Measurements from ENCODE around the gene PRELP. TPM values are rescaled to one million over a fixed set of nuclear protein-coding genes. Genes with fewer than 3 reads are reported as not detected.
"Not testable (repeated sequence)": the region's sequence is repeated elsewhere in the genome, so short reads cannot be mapped to it uniquely, and the experiment has no call there.

The PRELP gene
- polyA plus RNA-seq, 3 donors, result 2.6 to 4.4 (median 3.3) TPM

GRCh38 chr1:203516906-203517305 is 41.3 kb downstream of the PRELP start:
- DNase-seq (ENCODE audit: extremely low read depth in 1 of 11, low read depth in 9 of 11, low spot score in 4 of 11), result no peak

GRCh38 chr1:203517426-203518110 is 42.0 kb downstream of the PRELP start:
- no peak for DNase-seq (ENCODE audit: extremely low read depth in 1 of 11, low read depth in 9 of 11, low spot score in 4 of 11)

- DNase-seq (ENCODE audit: extremely low read depth in 1 of 11, low read depth in 9 of 11, low spot score in 4 of 11), result not testable (repeated sequence)
Measured at GRCh38 chr1:203518139-203518538, 42.5 kb downstream of the PRELP start.

GRCh38 chr1:203518541-203518940 is 42.9 kb downstream of the PRELP start:
- DNase-seq (ENCODE audit: extremely low read depth in 1 of 11, low read depth in 9 of 11, low spot score in 4 of 11), result no peak

- no peak for DNase-seq (ENCODE audit: extremely low read depth in 1 of 11, low read depth in 9 of 11, low spot score in 4 of 11)
Measured at GRCh38 chr1:203519053-203519840, 43.6 kb downstream of the PRELP start.

- no peak for DNase-seq (ENCODE audit: extremely low read depth in 1 of 11, low read depth in 9 of 11, low spot score in 4 of 11)
Measured at GRCh38 chr1:203519896-203520295, 44.3 kb downstream of the PRELP start.

GRCh38 chr1:203520315-203520714 is 44.7 kb downstream of the PRELP start:
- no peak for DNase-seq (ENCODE audit: extremely low read depth in 1 of 11, low read depth in 9 of 11, low spot score in 4 of 11)

- no peak for DNase-seq (ENCODE audit: extremely low read depth in 1 of 11, low read depth in 9 of 11, low spot score in 4 of 11)
Measured at GRCh38 chr1:203521074-203521794, 45.6 kb downstream of the PRELP start.

- no peak for DNase-seq (ENCODE audit: extremely low read depth in 1 of 11, low read depth in 9 of 11, low spot score in 4 of 11)
Measured at GRCh38 chr1:203521812-203522211, 46.2 kb downstream of the PRELP start.

- DNase-seq (ENCODE audit: extremely low read depth in 1 of 11, low read depth in 9 of 11, low spot score in 4 of 11), result no peak
Measured at GRCh38 chr1:203522237-203522636, 46.6 kb downstream of the PRELP start.

- DNase-seq (ENCODE audit: extremely low read depth in 1 of 11, low read depth in 9 of 11, low spot score in 4 of 11), result no peak
Measured at GRCh38 chr1:203523667-203524066, 48.1 kb downstream of the PRELP start.

- DNase-seq (ENCODE audit: extremely low read depth in 1 of 11, low read depth in 9 of 11, low spot score in 4 of 11), result no peak
Measured at GRCh38 chr1:203524152-203524551, 48.5 kb downstream of the PRELP start.

- DNase-seq (ENCODE audit: extremely low read depth in 1 of 11, low read depth in 9 of 11, low spot score in 4 of 11), result no peak
Measured at GRCh38 chr1:203524824-203525223, 49.2 kb downstream of the PRELP start.

GRCh38 chr1:203525685-203526084 is 50.1 kb downstream of the PRELP start:
- DNase-seq (ENCODE audit: extremely low read depth in 1 of 11, low read depth in 9 of 11, low spot score in 4 of 11), result no peak

GRCh38 chr1:203526130-203526529 is 50.5 kb downstream of the PRELP start:
- no peak for DNase-seq (ENCODE audit: extremely low read depth in 1 of 11, low read depth in 9 of 11, low spot score in 4 of 11)

GRCh38 chr1:203526572-203526971 is 51.0 kb downstream of the PRELP start:
- DNase-seq (ENCODE audit: extremely low read depth in 1 of 11, low read depth in 9 of 11, low spot score in 4 of 11), result no peak

GRCh38 chr1:203527013-203527412 is 51.4 kb downstream of the PRELP start:
- DNase-seq (ENCODE audit: extremely low read depth in 1 of 11, low read depth in 9 of 11, low spot score in 4 of 11), result no peak

GRCh38 chr1:203528063-203528462 is 52.5 kb downstream of the PRELP start:
- DNase-seq (ENCODE audit: extremely low read depth in 1 of 11, low read depth in 9 of 11, low spot score in 4 of 11), result no peak

GRCh38 chr1:203528976-203529835 is 53.6 kb downstream of the PRELP start:
- no peak for DNase-seq (ENCODE audit: extremely low read depth in 1 of 11, low read depth in 9 of 11, low spot score in 4 of 11)
